ENCODE results near the gene MMEL1.

GRCh38 chr1:2644591-2645101, 11.8 kb upstream of the MMEL1 start:
- no peak for TF ChIP-seq POLR2A (IDR thresholded peaks at IDR 0.05)
- TF ChIP-seq, protein P1, sequence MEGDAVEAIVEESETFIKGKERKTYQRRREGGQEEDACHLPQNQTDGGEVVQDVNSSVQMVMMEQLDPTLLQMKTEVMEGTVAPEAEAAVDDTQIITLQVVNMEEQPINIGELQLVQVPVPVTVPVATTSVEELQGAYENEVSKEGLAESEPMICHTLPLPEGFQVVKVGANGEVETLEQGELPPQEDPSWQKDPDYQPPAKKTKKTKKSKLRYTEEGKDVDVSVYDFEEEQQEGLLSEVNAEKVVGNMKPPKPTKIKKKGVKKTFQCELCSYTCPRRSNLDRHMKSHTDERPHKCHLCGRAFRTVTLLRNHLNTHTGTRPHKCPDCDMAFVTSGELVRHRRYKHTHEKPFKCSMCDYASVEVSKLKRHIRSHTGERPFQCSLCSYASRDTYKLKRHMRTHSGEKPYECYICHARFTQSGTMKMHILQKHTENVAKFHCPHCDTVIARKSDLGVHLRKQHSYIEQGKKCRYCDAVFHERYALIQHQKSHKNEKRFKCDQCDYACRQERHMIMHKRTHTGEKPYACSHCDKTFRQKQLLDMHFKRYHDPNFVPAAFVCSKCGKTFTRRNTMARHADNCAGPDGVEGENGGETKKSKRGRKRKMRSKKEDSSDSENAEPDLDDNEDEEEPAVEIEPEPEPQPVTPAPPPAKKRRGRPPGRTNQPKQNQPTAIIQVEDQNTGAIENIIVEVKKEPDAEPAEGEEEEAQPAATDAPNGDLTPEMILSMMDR (IDR thresholded peaks at IDR 0.05), result no peak

All from right lobe of liver (tissue), 4 donors.